Fibroblast of lung (primary cell): ENCODE data around the gene PICALM. TPM values are rescaled to one million over a fixed set of nuclear protein-coding genes. Genes with fewer than 3 reads are reported as not detected.

Experiments used
- DNase-seq, 2 donors: peaks; one replicate each; pipeline versions ENCODE4 v3.0.0 to v3.0.0-alpha.2; 2010; ENCODE audit warnings: low read depth in 2 of 2
- H2AFZ ChIP-seq: 2 replicates; pipeline ENCODE4 v1.5.1; 2012; ENCODE audit warnings: low read length, control low read depth, inconsistent platforms
- H3K27ac ChIP-seq: 2 replicates; pipeline ENCODE4 v1.5.1; 2011; ENCODE audit warnings: low read length, control low read depth; ENCODE audit not compliant: insufficient read depth
- H3K27me3 ChIP-seq: 2 replicates; pipeline ENCODE4 v1.5.1; 2011; ENCODE audit warnings: mild to moderate bottlenecking, low read length; ENCODE audit not compliant: control insufficient read depth, insufficient read depth
- H3K36me3 ChIP-seq: 2 replicates; pipeline ENCODE4 v1.5.1; 2011; ENCODE audit warnings: low read length; ENCODE audit not compliant: control insufficient read depth, insufficient read depth
- H3K4me1 ChIP-seq: 2 replicates; pipeline ENCODE4 v1.5.1; 2011; ENCODE audit warnings: low read length; ENCODE audit not compliant: control insufficient read depth, insufficient read depth; ENCODE audit errors: extremely low read depth
- H3K4me2 ChIP-seq: 2 replicates; pipeline ENCODE4 v1.5.1; 2011; ENCODE audit warnings: low read length, control low read depth; ENCODE audit not compliant: insufficient read depth; ENCODE audit errors: extremely low read depth
- H3K4me3 ChIP-seq, 4 experiments: fragments of 200-600 bp in 1 of 4; sonication (generic) in 1 of 4; replicated peaks in 1 of 4; 2 replicates each; pipeline ENCODE4 v1.5.1; 2011 to 2016; ENCODE audit warnings: low read length in 4 of 4, low read depth in 3 of 4, mild to moderate bottlenecking in 3 of 4, control low read depth in 2 of 4, inconsistent platforms in 1 of 4, mixed read lengths in 1 of 4; ENCODE audit not compliant: insufficient read depth in 1 of 4; ENCODE audit errors: control extremely low read depth in 1 of 4
- H3K79me2 ChIP-seq: 2 replicates; pipeline ENCODE4 v1.5.1; 2012; ENCODE audit warnings: mild to moderate bottlenecking, low read length, inconsistent platforms; ENCODE audit not compliant: control insufficient read depth, insufficient read depth
- H3K9ac ChIP-seq: 2 replicates; pipeline ENCODE4 v1.5.1; 2011; ENCODE audit warnings: mild to moderate bottlenecking, low read length, control low read depth; ENCODE audit not compliant: insufficient read depth
- H3K9me3 ChIP-seq: 2 replicates; pipeline ENCODE4 v1.5.1; 2012; ENCODE audit warnings: low read depth, low read length; ENCODE audit not compliant: control insufficient read depth, insufficient read depth
- H4K20me1 ChIP-seq: 2 replicates; pipeline ENCODE4 v1.5.1; 2011; ENCODE audit warnings: low read length; ENCODE audit not compliant: control insufficient read depth, insufficient read depth; ENCODE audit errors: extremely low read depth
- EZH2 ChIP-seq: IDR thresholded peaks from 2 replicates; pipeline ENCODE4 v1.5.1; 2012; ENCODE audit warnings: low read length, control low read depth, mild to moderate bottlenecking; ENCODE audit errors: missing control alignments
- polyA plus RNA-seq, 2 donors: library from polyadenylated mRNA; depleted of rRNA in 1 of 2; stranded (reverse) in 1 of 2; unstranded in 1 of 2; fragments of >200 nt; gene quantifications; 2 replicates each; pipeline ENCODE4 v1.2.1, GENCODE V29; 2011 to 2012; ENCODE audit warnings: missing spikeins in 1 of 2
- total RNA-seq: library from RNA; depleted of rRNA; stranded (reverse); fragments of >200 nt; gene quantifications from 2 replicates; pipeline ENCODE4 v1.2.1, GENCODE V29; 2014
- TF ChIP-seq, protein P1 (sequence below), 2 donors: IDR thresholded peaks in 1 of 2; conservative IDR thresholded peaks in 1 of 2; 1 replicate in 1 of 2; 2 replicates in 1 of 2; pipeline ENCODE4 v1.5.1; 2011 to 2012; ENCODE audit warnings: low read length in 2 of 2, control low read depth in 1 of 2, inconsistent platforms in 1 of 2, low read depth in 1 of 2, mild to moderate bottlenecking in 1 of 2

PICALM gene
- total and polyA plus RNA-seq, 2 donors (not counting 1 experiment from before 2014, with no cell fraction given), result 291 to 322 TPM

DNA sequence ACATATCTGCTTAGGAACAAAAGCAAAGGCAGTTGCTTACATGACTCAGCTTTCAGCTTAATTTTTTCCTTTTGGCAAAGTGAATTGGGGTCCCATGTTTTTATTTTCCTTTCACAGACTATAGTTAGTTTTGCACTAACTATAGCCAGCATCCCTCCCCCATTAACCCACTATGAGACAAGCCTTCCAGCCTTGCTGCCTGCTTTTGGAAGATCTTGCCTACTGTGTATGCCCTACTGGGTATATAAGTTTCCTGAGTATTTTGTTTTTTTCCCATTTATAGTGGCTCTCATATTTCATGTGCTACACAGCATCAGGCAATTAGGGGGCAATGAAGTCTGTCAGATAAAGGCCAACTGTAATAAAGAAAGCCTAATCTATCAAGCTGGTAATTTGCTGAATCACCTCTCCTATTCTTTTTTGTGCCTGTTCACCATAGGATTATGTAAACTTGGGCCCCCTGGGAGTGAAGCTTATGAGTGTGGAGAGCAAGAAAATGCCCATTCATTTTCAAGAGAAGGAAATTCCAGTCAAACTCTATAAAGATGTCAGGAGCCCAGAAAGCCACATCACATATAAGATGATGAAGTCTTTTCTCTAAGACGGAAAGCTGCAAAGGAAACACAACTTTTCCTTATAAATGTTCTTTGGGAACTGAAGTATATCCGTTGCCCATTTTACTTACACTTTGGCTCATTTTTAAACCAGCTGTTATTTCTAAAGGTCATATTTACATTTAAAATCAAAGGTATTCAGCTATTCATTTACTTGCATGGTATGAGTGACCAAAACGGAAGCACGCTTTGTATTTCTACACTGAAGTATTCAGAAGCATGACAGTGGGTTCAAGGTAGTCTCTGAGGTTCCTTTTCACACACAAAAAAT, 149.7 kb downstream of the PICALM start:
- H3K36me3 ChIP-seq, result no peaks in the 10 kb centered on the region
- no peak overlapping the region for H3K9ac ChIP-seq
- no peaks in the 10 kb centered on the region for H3K9me3 ChIP-seq
- H3K27ac ChIP-seq, result no peak overlapping the region
- peaks cover 9% of the 10 kb centered on the region for H3K27me3 ChIP-seq
- H2AFZ ChIP-seq, result no peak overlapping the region
- no peak overlapping the region for H3K4me2 ChIP-seq
- no peaks in the 10 kb centered on the region for H3K79me2 ChIP-seq
- H3K4me3 ChIP-seq, result no peak overlapping the region
- H4K20me1 ChIP-seq, result no peaks in the 10 kb centered on the region
- no peaks in the 10 kb centered on the region for H3K4me1 ChIP-seq
- TF ChIP-seq EZH2, result no peak
- TF ChIP-seq, protein P1, sequence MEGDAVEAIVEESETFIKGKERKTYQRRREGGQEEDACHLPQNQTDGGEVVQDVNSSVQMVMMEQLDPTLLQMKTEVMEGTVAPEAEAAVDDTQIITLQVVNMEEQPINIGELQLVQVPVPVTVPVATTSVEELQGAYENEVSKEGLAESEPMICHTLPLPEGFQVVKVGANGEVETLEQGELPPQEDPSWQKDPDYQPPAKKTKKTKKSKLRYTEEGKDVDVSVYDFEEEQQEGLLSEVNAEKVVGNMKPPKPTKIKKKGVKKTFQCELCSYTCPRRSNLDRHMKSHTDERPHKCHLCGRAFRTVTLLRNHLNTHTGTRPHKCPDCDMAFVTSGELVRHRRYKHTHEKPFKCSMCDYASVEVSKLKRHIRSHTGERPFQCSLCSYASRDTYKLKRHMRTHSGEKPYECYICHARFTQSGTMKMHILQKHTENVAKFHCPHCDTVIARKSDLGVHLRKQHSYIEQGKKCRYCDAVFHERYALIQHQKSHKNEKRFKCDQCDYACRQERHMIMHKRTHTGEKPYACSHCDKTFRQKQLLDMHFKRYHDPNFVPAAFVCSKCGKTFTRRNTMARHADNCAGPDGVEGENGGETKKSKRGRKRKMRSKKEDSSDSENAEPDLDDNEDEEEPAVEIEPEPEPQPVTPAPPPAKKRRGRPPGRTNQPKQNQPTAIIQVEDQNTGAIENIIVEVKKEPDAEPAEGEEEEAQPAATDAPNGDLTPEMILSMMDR (conservative IDR thresholded peaks at IDR 0.05 in 1 of 2, IDR thresholded peaks at IDR 0.05 in 1 of 2; ENCODE audit: low read depth in 1 of 2, low read length in 2 of 2), result no peak
- no peak for DNase-seq

DNA sequence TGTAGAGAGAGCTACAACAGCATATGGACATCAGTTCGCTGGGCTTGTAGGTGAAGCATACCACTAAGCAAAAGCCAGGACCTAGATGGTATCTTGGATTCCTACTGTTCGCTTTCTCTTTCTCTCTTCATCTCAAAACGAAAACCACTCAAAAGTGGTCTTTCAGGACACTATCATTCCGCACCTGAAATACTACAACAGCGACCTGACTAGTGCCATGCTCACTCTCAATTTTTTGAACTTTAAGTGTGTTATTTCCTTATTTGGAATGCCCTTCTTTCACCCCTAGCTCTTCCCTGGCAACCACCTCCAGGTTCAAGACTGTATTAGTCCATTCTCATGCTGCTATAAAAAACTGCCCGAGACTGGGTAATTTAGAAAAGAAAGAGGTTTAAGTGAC, 154.5 kb downstream of the PICALM start:
- Histone ChIP-seq H3K79me2 (no peaks in the 10 kb centered on the region), H3K27ac (no peak overlapping the region), H3K36me3 (no peaks in the 10 kb centered on the region), H3K4me3 (no peak overlapping the region), H3K9ac (no peak overlapping the region), H4K20me1 (no peaks in the 10 kb centered on the region), H2AFZ (no peak overlapping the region), H3K4me2 (no peak overlapping the region), H3K27me3 (peaks cover 3% of the 10 kb centered on the region), H3K9me3 (no peaks in the 10 kb centered on the region), H3K4me1 (no peaks in the 10 kb centered on the region)
- TF ChIP-seq, protein P1 (conservative IDR thresholded peaks at IDR 0.05 in 1 of 2, IDR thresholded peaks at IDR 0.05 in 1 of 2; ENCODE audit: low read depth in 1 of 2, low read length in 2 of 2), result no peak
- no peak for TF ChIP-seq EZH2
- DNase-seq, result no peak

DNA sequence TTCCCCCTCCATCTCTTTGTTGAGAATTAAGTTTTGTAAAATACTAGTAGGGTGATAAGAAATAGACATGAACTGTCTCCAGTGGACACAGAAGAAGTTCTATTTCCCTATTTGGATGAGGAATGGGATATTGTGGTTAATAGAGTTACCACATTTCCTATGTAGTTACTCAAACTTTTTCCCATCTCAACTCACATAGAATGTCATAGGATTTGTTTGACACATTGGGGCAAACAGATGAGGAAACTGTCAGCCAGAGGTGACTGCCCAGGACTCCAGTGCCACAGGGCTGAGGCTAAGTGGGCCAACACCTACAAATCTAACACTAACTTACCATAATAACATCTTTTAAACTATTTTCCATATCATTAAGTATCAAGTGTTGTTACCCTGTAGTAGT, 155.4 kb downstream of the PICALM start:
- H2AFZ ChIP-seq, result no peak overlapping the region
- TF ChIP-seq, protein P1 (conservative IDR thresholded peaks at IDR 0.05 in 1 of 2, IDR thresholded peaks at IDR 0.05 in 1 of 2; ENCODE audit: low read depth in 1 of 2, low read length in 2 of 2), result no peak
- no peak for TF ChIP-seq EZH2

More for the DNA sequence above, 155.4 kb downstream of the PICALM start:
- H3K9me3 ChIP-seq, result no peaks in the 10 kb centered on the region
- no peak overlapping the region for H3K9ac ChIP-seq
- H3K4me1 ChIP-seq, result no peaks in the 10 kb centered on the region
- H3K4me3 ChIP-seq, result no peak overlapping the region
- DNase-seq, result no peak
- no peaks in the 10 kb centered on the region for H3K36me3 ChIP-seq
- H3K79me2 ChIP-seq, result no peaks in the 10 kb centered on the region
- no peak overlapping the region for H3K4me2 ChIP-seq
- H3K27ac ChIP-seq, result no peak overlapping the region
- no peaks in the 10 kb centered on the region for H4K20me1 ChIP-seq
- H3K27me3 ChIP-seq, result peaks cover 3% of the 10 kb centered on the region
